Neuronal stem cell (in vitro differentiated cells): Measurements from ENCODE around the gene CREB1.

Experiments used
- DNase-seq: peaks from one replicate; pipeline ENCODE4 v3.0.0-alpha.2; 2013; ENCODE audit warnings: low spot score
- H2AFZ ChIP-seq: one replicate; pipeline ENCODE4 v1.6.1; 2013; ENCODE audit warnings: mild to moderate bottlenecking, low read length, inconsistent platforms
- H2AK5ac ChIP-seq: 2 replicates; pipeline ENCODE4 v1.6.1; 2013; ENCODE audit warnings: low read depth, mild to moderate bottlenecking, inconsistent platforms, low read length, moderate library complexity, mixed read lengths
- H2BK120ac ChIP-seq: 2 replicates; pipeline ENCODE4 v1.6.1; 2013; ENCODE audit warnings: low read depth, mild to moderate bottlenecking, inconsistent platforms, low read length, moderate library complexity, mixed read lengths
- H2BK12ac ChIP-seq: one replicate; pipeline ENCODE4 v1.6.1; 2013; ENCODE audit warnings: low read length, inconsistent platforms
- H2BK15ac ChIP-seq: 2 replicates; pipeline ENCODE4 v1.6.1; 2013; ENCODE audit warnings: mild to moderate bottlenecking, low read length, inconsistent platforms, mixed read lengths
- H2BK5ac ChIP-seq: one replicate; pipeline ENCODE4 v1.6.1; 2013; ENCODE audit warnings: inconsistent platforms, mild to moderate bottlenecking, low read length, moderate library complexity
- H3K14ac ChIP-seq: one replicate; pipeline ENCODE4 v1.6.1; 2013; ENCODE audit warnings: low read length, inconsistent platforms
- H3K18ac ChIP-seq: 2 replicates; pipeline ENCODE4 v1.6.1; 2013; ENCODE audit warnings: low read length, inconsistent platforms
- H3K23ac ChIP-seq: 2 replicates; pipeline ENCODE4 v1.6.1; 2013; ENCODE audit warnings: low read depth, mild to moderate bottlenecking, mixed read lengths, low read length, inconsistent platforms; ENCODE audit not compliant: poor library complexity
- H3K27ac ChIP-seq: replicated peaks from 3 replicates; pipeline ENCODE4 v1.5.1; 2013; ENCODE audit warnings: low read length, inconsistent platforms
- H3K27me3 ChIP-seq, 3 experiments: 2 replicates each; pipeline ENCODE4 v1.6.1; 2013; ENCODE audit warnings: low read length in 3 of 3, mild to moderate bottlenecking in 2 of 3, inconsistent platforms in 1 of 3, low read depth in 1 of 3, mixed read lengths in 1 of 3, moderate library complexity in 1 of 3; ENCODE audit not compliant: control insufficient read depth in 3 of 3, insufficient read depth in 3 of 3
- H3K36me3 ChIP-seq, 2 donors: replicated peaks in 1 of 2; 2 replicates each; pipeline ENCODE4 v1.6.1; 2013; ENCODE audit warnings: low read length in 2 of 2; ENCODE audit not compliant: control insufficient read depth in 2 of 2, insufficient read depth in 2 of 2
- H3K4ac ChIP-seq: 2 replicates; pipeline ENCODE4 v1.6.1; 2013; ENCODE audit warnings: inconsistent platforms, mild to moderate bottlenecking, low read length, moderate library complexity
- H3K4me1 ChIP-seq, 2 donors: 1 replicate in 1 of 2; 2 replicates in 1 of 2; pipeline ENCODE4 v1.6.1; 2013; ENCODE audit warnings: low read length in 2 of 2, low read depth in 1 of 2; ENCODE audit not compliant: control insufficient read depth in 2 of 2, insufficient read depth in 1 of 2
- H3K4me2 ChIP-seq: one replicate; pipeline ENCODE4 v1.6.1; 2013; ENCODE audit warnings: mild to moderate bottlenecking, low read length, inconsistent platforms; ENCODE audit not compliant: insufficient read depth, poor library complexity, severe bottlenecking
- H3K4me3 ChIP-seq, 2 donors: 2 replicates each; pipeline ENCODE4 v1.5.1; 2013; ENCODE audit warnings: low read length in 2 of 2, mild to moderate bottlenecking in 2 of 2, inconsistent platforms in 1 of 2, moderate library complexity in 1 of 2
- H3K79me1 ChIP-seq: one replicate; pipeline ENCODE4 v1.6.1; 2013; ENCODE audit warnings: low read depth, mild to moderate bottlenecking, inconsistent platforms, low read length, moderate library complexity
- H3K9ac ChIP-seq: one replicate; pipeline ENCODE4 v1.6.1; 2013; ENCODE audit warnings: mild to moderate bottlenecking, low read depth, low read length, inconsistent platforms; ENCODE audit not compliant: poor library complexity
- H3K9me3 ChIP-seq, 2 donors: replicated peaks in 1 of 2; 2 replicates each; pipeline versions ENCODE3 to v1.6.1; 2013; ENCODE audit warnings: low read length in 2 of 2, mild to moderate bottlenecking in 2 of 2, inconsistent platforms in 1 of 2, low read depth in 1 of 2, mixed read lengths in 1 of 2, moderate library complexity in 1 of 2; ENCODE audit not compliant: control insufficient read depth in 2 of 2, insufficient read depth in 1 of 2
- H4K8ac ChIP-seq: one replicate; pipeline ENCODE4 v1.6.1; 2013; ENCODE audit warnings: low read depth, mild to moderate bottlenecking, inconsistent platforms, low read length, moderate library complexity
- H4K91ac ChIP-seq: one replicate; pipeline ENCODE4 v1.6.1; 2013; ENCODE audit warnings: low read length, low read depth, mild to moderate bottlenecking, inconsistent platforms; ENCODE audit not compliant: poor library complexity
- WGBS, 2 donors: extraction: QIAGEN DNeasy Blood & Tissue Kit; methylation state at CpG; one replicate each; pipeline ENCODE4 v1.1.7; 2013; ENCODE audit warnings: missing lambda C conversion rate in 2 of 2, mixed read lengths in 1 of 2; ENCODE audit not compliant: insufficient read length in 2 of 2, insufficient replicate concordance in 1 of 2; ENCODE audit errors: extremely low coverage in 2 of 2; 5-methylcytosine and 5-hydroxymethylcytosine counted together

The CREB1 gene

GRCh38 chr2:207503234-207503633, 26.5 kb upstream of the CREB1 start:
- no peak overlapping the region for H4K91ac ChIP-seq
- H3K14ac ChIP-seq = no peak overlapping the region
- no peak overlapping the region for H3K27ac ChIP-seq
- H3K4me2 ChIP-seq = no peak overlapping the region
- no peak overlapping the region for H2AFZ ChIP-seq
- no peak overlapping the region for H2BK15ac ChIP-seq
- no CpG with 5 or more reads among the region's 5 CpGs for WGBS, 2 donors
- no peaks in the 10 kb centered on the region for H3K79me1 ChIP-seq
- H3K36me3 ChIP-seq = no peaks in the 10 kb centered on the region
- no peak overlapping the region for H2BK120ac ChIP-seq
- no peak overlapping the region for H2BK12ac ChIP-seq
- no peak overlapping the region for H3K4me3 ChIP-seq
- peak overlapping the region; percentile 17 for H4K8ac ChIP-seq
- H2AK5ac ChIP-seq = no peak overlapping the region
- H3K4ac ChIP-seq = no peak overlapping the region
- H3K23ac ChIP-seq = no peak overlapping the region
- H3K4me1 ChIP-seq = peaks cover 18 to 23% of the 10 kb centered on the region in 2 donors
- no peak overlapping the region for H3K9ac ChIP-seq
- H3K18ac ChIP-seq = peak overlapping the region; percentile 27
- no peaks in the 10 kb centered on the region for H3K9me3 ChIP-seq
- no peak for DNase-seq
- no peaks in the 10 kb centered on the region for H3K27me3 ChIP-seq
- no peak overlapping the region for H2BK5ac ChIP-seq

- Histone ChIP-seq H3K36me3 (no peaks in the 10 kb centered on the region), H3K4ac (no peak overlapping the region), H2BK12ac (no peak overlapping the region), H4K8ac (no peak overlapping the region), H3K23ac (no peak overlapping the region), H3K9ac (no peak overlapping the region), H3K14ac (no peak overlapping the region), H3K79me1 (no peaks in the 10 kb centered on the region), H2BK120ac (no peak overlapping the region), H2BK15ac (no peak overlapping the region), H3K4me3 (peak overlapping the region in 1 of 2 donors; percentile 29), H3K18ac (peak overlapping the region; percentile 78), H2AFZ (peak overlapping the region; percentile 86), H2BK5ac (peak overlapping the region; percentile 43), H3K4me1 (peaks cover 18 to 23% of the 10 kb centered on the region in 2 donors), H4K91ac (no peak overlapping the region), H3K9me3 (no peaks in the 10 kb centered on the region), H3K27me3 (no peaks in the 10 kb centered on the region), H2AK5ac (no peak overlapping the region), H3K4me2 (peak overlapping the region; percentile 40), H3K27ac (peak overlapping the region; percentile 91)
- no CpG with 5 or more reads among the region's 11 CpGs for WGBS, 2 donors
- DNase-seq = no peak
These were observed 25.1 kb upstream of the CREB1 start for GRCh38 chr2:207504513-207505170.

- WGBS, 2 donors = no CpG with 5 or more reads among the region's 3 CpGs
- H3K79me1 ChIP-seq = no peaks in the 10 kb centered on the region
- peak overlapping the region; percentile 91 for H3K27ac ChIP-seq
These were observed 24.6 kb upstream of the CREB1 start for GRCh38 chr2:207505171-207505570.

GRCh38 chr2:207505728-207506127, 24.0 kb upstream of the CREB1 start:
- Histone ChIP-seq H2AK5ac (no peak overlapping the region), H3K36me3 (no peaks in the 10 kb centered on the region), H3K27ac (peak overlapping the region; percentile 54), H3K27me3 (no peaks in the 10 kb centered on the region), H3K18ac (no peak overlapping the region), H3K4me1 (peaks cover 16 to 23% of the 10 kb centered on the region in 2 donors), H3K4me2 (no peak overlapping the region), H2BK15ac (no peak overlapping the region), H4K8ac (no peak overlapping the region), H2BK5ac (no peak overlapping the region), H3K9ac (no peak overlapping the region), H4K91ac (no peak overlapping the region), H2BK12ac (no peak overlapping the region), H3K14ac (no peak overlapping the region), H2AFZ (no peak overlapping the region), H3K9me3 (no peaks in the 10 kb centered on the region), H2BK120ac (no peak overlapping the region), H3K79me1 (no peaks in the 10 kb centered on the region), H3K23ac (no peak overlapping the region), H3K4me3 (no peak overlapping the region), H3K4ac (no peak overlapping the region)
- no CpG with 5 or more reads among the region's 1 CpG for WGBS, 2 donors
- DNase-seq = no peak

More at GRCh38 chr2:207505171-207505570, 24.6 kb upstream of the CREB1 start:
- no peak overlapping the region for H2AK5ac ChIP-seq
- H3K27me3 ChIP-seq = no peaks in the 10 kb centered on the region
- no peaks in the 10 kb centered on the region for H3K36me3 ChIP-seq
- H2AFZ ChIP-seq = peak overlapping the region; percentile 86
- no peak overlapping the region for H3K4ac ChIP-seq
- H3K9me3 ChIP-seq = no peaks in the 10 kb centered on the region
- peak overlapping the region; percentile 40 for H3K4me2 ChIP-seq
- no peak overlapping the region for H2BK12ac ChIP-seq
- no peak overlapping the region for H3K23ac ChIP-seq
- H2BK15ac ChIP-seq = no peak overlapping the region
- H3K4me1 ChIP-seq = peaks cover 18 to 23% of the 10 kb centered on the region in 2 donors
- no peak overlapping the region for H4K91ac ChIP-seq
- H3K4me3 ChIP-seq = peak overlapping the region in 1 of 2 donors; percentile 29
- no peak overlapping the region for H2BK5ac ChIP-seq
- no peak overlapping the region for H3K9ac ChIP-seq
- DNase-seq = no peak
- H4K8ac ChIP-seq = no peak overlapping the region
- no peak overlapping the region for H3K18ac ChIP-seq
- H2BK120ac ChIP-seq = no peak overlapping the region
- no peak overlapping the region for H3K14ac ChIP-seq
